H1 (cell line): Measurements from ENCODE around the gene TCEA2. TPM values are rescaled to one million over a fixed set of nuclear protein-coding genes. Genes with fewer than 3 reads are reported as not detected.

Experiments
- BCL11A ChIP-seq, 2 experiments: IDR thresholded peaks; one replicate each; pipeline ENCODE4 v1.6.1; 2011; ENCODE audit warnings: low read depth in 2 of 2, low read length in 2 of 2, mild to moderate bottlenecking in 2 of 2
- CEBPB ChIP-seq: IDR thresholded peaks from 2 replicates; pipeline ENCODE4 v1.6.1; 2012; ENCODE audit warnings: low read depth, low read length
- CTBP2 ChIP-seq: IDR thresholded peaks from 2 replicates; pipeline ENCODE4 v1.7.0; 2011; ENCODE audit warnings: borderline replicate concordance, mild to moderate bottlenecking, moderate library complexity, mixed read lengths, low read length; ENCODE audit not compliant: insufficient read depth, insufficient read length
- EGR1 ChIP-seq: IDR thresholded peaks from 2 replicates; pipeline ENCODE4 v1.6.1; 2011; ENCODE audit warnings: low read depth, low read length, borderline replicate concordance
- HDAC6 ChIP-seq: IDR thresholded peaks from one replicate; pipeline ENCODE4 v1.7.1; 2012; ENCODE audit warnings: low read depth, mild to moderate bottlenecking, inconsistent platforms, low read length, moderate library complexity
- JUN ChIP-seq: IDR thresholded peaks from 2 replicates; pipeline ENCODE4 v1.6.1; 2011; ENCODE audit warnings: low read depth, mild to moderate bottlenecking, improper control_type of control experiment, low read length
- MAFK ChIP-seq: IDR thresholded peaks from 2 replicates; pipeline ENCODE4 v1.6.1; 2012; ENCODE audit warnings: low read depth, mild to moderate bottlenecking, improper control_type of control experiment, low read length
- RXRA ChIP-seq: IDR thresholded peaks from 2 replicates; pipeline ENCODE4 v1.6.1; 2011; ENCODE audit warnings: low read depth, mild to moderate bottlenecking, low read length, moderate library complexity; ENCODE audit not compliant: insufficient read depth
- SRF ChIP-seq: IDR thresholded peaks from 2 replicates; pipeline ENCODE4 v1.6.1; 2011; ENCODE audit warnings: mild to moderate bottlenecking, low read depth, low read length, moderate library complexity
- TAF1 ChIP-seq: IDR thresholded peaks from 2 replicates; pipeline ENCODE4 v1.6.1; 2011; ENCODE audit warnings: mild to moderate bottlenecking, low read depth, low read length
- polyA plus RNA-seq, 7 experiments: library from polyadenylated mRNA; depleted of rRNA in 3 of 7; stranded (reverse) in 5 of 7; unstranded in 2 of 7; fragments of >200 nt in 5 of 7; fragments of 200-250 nt in 2 of 7; gene quantifications; 1 replicate in 5 of 7; 2 replicates in 1 of 7; 4 replicates in 1 of 7; pipeline versions ENCODE4 v1.2.1 to v1.2.3, GENCODE V29; 2011 to 2013; ENCODE audit warnings: missing spikeins in 2 of 7, mixed read lengths in 2 of 7
- total RNA-seq: library from RNA; stranded (reverse); fragmentation: NEBNext Ultra II Directional; extraction: Animal tissue kit (Norgen Biotek cat#: 25700); gene quantifications from 2 replicates; pipeline ENCODE4 v1.2.1, GENCODE V29; 2021
- TF ChIP-seq, protein P1 (sequence below): IDR thresholded peaks from 2 replicates; pipeline ENCODE4 v1.6.1; 2011; ENCODE audit warnings: low read length, improper control_type of control experiment
- TF ChIP-seq, protein P2 (sequence below): IDR thresholded peaks from 2 replicates; pipeline ENCODE4 v1.6.1; 2012; ENCODE audit warnings: inconsistent platforms

The TCEA2 gene
- total and polyA plus RNA-seq, 2 of the 8 experiments (the other 6 are each of a cell fraction or from before 2014, with no cell fraction given): 41.4 to 42.3 TPM

DNA sequence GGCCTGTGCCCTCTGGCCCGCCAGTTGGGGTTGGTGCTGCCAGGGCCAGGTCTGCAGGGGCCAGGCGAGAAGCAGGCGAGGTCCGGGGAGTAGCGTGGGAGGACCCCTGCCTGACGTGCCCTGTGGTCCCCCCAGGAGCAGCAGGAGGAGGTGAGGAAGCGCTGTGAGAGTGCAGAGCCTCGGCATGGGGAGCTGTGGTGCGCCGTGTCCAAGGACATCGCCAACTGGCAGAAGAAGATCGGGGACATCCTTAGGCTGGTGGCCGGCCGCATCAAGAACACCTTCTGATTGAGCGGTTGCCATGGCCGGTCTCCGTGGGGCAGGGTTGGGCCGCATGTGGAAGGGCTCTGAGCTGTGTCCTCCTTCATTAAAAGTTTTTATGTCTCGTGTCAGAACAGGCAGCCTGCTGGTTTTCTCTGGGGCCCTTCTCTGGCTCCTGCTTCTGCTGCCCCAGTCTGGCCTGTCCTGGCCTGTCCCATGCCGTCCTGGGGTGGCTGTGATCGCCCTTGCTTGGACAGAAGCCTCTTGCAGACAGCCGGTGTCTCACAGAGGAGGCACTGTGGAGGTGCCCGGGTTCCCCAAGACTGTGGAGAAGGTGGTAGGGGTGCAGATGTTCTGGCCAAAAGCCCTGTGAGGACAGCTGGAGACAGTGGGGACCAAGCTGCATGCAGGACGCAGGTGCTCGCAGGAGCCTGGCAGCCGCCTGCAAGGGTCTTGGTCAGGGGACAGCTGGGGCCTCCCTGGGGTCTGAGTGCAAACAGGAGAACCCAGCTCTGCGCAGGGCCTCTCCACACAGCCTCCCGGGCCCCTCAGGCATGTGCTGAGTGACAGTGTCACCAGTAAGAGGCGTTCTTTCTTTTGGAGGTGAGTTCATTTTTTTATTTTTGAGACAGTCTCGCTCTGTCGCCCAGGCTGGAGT lies 30.0 kb upstream of the TCEA2 start (continued):
- TF ChIP-seq, protein P1, sequence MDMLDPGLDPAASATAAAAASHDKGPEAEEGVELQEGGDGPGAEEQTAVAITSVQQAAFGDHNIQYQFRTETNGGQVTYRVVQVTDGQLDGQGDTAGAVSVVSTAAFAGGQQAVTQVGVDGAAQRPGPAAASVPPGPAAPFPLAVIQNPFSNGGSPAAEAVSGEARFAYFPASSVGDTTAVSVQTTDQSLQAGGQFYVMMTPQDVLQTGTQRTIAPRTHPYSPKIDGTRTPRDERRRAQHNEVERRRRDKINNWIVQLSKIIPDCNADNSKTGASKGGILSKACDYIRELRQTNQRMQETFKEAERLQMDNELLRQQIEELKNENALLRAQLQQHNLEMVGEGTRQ: no peak
- TF ChIP-seq TAF1 (no peak), CTBP2 (no peak), RXRA (no peak), SRF (no peak), EGR1 (no peak), MAFK (no peak), BCL11A (IDR thresholded peaks at IDR 0.05; ENCODE audit: low read depth in 2 of 2, low read length in 2 of 2) (no peak), HDAC6 (no peak), JUN (no peak), CEBPB (no peak)
- TF ChIP-seq, protein P2, sequence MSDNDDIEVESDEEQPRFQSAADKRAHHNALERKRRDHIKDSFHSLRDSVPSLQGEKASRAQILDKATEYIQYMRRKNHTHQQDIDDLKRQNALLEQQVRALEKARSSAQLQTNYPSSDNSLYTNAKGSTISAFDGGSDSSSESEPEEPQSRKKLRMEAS: no peak
- TF ChIP-seq, all 59 proteins: peak for 0
